Left ventricle myocardium superior (tissue), 1 donor: ENCODE results near the gene ORMDL3. TPM values are rescaled to one million over a fixed set of nuclear protein-coding genes. Genes with fewer than 3 reads are reported as not detected.

Experiments used
- ATAC-seq: fragments of 200-7000 bp; cut with Tn5 transposase; one replicate; pipeline ENCODE4 v1.9.1; 2020; ENCODE audit warnings: mild to moderate bottlenecking, moderate library complexity
- DNase-seq: peaks from one replicate; pipeline ENCODE4 v3.0.0-alpha.2; 2020
- intact Hi-C: fragments of 100-400 bp; cut with micrococcal nuclease; formaldehyde crosslinking; loops from one replicate; pipeline ENCODE4 v1.11.0; 2022
- total RNA-seq: library from RNA; stranded (reverse); fragmentation: NEBNext Ultra II Directional; extraction: Animal tissue kit (Norgen Biotek cat#: 25700); gene quantifications from one replicate; pipeline ENCODE4 v1.2.1, GENCODE V29; 2021
- donor health status: DM: no; HTN: yes; CAD: no; lungs with severe emphysema.

Gene ORMDL3
- total RNA-seq, 1 donor from 2014 or later, result 35.6 TPM

GRCh38 chr17:39927929-39928857 is 792 bp upstream of the ORMDL3 start:
- intact Hi-C loops, result no loop called here
- DNase-seq, result peak; percentile 71
- ATAC-seq, result peak; percentile 67

DNA sequence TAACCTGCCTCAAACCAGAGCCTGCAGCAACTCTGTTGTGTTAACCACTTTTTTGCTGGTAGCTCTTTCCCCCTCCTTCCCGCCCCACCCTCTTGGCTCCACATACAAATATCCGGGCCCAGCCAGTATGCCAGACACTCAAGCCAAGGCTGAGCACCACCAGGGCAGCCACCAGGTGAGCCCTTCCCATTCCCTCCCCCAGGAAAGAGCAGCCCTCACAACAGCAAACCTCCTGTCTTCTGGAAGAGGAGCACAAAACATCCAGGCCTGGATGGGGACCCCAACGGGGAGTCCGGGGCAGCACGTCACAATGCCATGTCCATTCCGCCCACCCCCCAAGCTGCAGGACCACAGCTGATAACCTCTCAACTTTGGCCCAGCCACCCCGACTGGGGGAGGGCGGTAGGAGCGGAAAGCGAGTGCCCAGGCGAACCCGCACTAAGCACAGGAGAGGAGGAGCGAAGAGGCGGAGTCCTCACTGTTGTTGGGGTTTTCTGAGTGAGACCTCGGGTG is 757 bp downstream of the ORMDL3 start:
- DNase-seq, result peak; percentile 54
- peak; percentile 4 for ATAC-seq
- intact Hi-C loops, result no loop called here

- DNase-seq (no peak), ATAC-seq (no peak)
- intact Hi-C loops, result no loop called here
These were observed 1.2 kb downstream of the ORMDL3 start for GRCh38 chr17:39926135-39926587.

GRCh38 chr17:39925282-39926134 is 1.9 kb downstream of the ORMDL3 start:
- intact Hi-C loops, result no loop called here
- ATAC-seq (no peak), DNase-seq (no peak)

DNA sequence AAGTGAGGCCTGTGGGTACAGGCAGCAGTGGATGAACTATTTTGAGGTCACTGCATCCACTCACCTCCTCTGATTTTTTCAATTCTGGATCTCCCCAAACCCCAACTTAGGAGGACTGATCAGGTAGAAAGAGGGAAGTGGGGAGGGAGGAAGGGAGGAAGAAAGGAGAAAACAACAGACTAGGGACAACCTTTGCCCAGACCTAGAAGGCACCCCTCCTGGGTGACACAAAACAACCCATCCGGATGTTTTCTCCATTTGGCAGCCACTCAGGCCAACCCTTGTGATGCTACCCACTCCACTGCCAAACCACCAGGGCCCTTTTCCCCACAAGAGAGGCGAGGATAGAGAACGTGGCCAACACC is 2.7 kb downstream of the ORMDL3 start:
- intact Hi-C loops, result no loop called here
- ATAC-seq (no peak), DNase-seq (no peak)

DNA sequence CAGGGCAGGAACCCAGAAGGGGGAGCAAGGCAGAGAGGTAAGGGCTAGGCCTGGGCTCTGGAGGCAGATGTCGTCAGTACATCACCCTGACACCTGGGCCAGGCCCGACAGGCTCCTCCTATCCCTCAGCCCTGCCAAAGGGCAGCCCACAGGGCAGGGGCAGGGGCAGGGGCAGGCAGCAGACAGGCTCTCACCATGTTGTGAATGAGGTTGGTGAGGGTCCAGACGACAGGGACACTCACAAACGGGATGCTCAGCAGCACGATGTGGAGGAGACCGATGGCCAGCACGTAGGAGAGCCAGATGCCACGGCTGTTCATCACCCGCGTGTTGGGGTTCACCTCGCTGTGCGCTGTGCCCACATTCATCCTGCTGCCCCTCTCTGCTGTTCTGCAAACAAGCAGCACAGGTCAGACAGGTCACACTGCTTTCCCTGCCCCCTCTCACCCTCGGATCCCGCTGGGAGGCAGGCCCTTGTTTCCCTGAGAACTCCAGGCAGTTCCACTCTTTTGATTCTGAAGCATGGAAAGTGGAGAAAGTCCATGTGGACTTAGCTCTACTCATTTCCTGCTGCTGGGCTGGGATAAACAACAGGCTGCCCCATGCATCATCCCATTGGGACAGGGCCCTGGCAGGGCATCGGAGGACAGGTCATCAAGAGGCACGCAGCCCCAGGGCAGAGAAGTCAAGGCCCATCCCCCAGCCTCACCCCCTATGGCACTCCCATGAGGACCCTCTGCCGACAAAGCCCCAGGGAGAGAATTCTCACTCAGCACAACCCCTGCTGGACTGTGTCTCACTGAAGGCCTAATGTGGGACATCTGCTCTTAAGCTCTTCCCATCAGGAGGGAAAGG is 3.3 kb downstream of the ORMDL3 start:
- no peak for DNase-seq
- intact Hi-C loops, result no loop called here

DNA sequence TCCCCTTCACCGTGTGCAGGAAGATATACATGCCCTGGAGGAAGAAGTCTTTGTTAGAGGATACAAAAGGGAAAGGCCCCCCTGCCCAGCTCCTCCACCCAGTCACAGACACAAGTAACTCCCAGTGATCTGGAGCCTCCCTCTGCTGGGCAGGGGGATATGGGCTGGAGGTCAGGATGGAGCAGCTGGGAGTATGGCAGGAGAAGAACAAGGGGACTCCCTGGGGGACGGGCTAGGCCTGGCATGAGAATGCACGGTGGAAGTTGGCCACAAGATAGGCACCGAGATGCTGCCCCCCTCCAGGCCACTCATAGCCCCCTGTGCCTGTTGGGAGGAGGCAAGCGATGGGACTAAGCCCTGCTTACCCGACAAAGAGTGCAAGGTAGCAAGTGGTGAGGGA is 4.2 kb downstream of the ORMDL3 start:
- DNase-seq (no peak), ATAC-seq (no peak)
- intact Hi-C loops, result no loop called here

More for the DNA sequence above, 3.3 kb downstream of the ORMDL3 start:
- no peak for ATAC-seq

DNA sequence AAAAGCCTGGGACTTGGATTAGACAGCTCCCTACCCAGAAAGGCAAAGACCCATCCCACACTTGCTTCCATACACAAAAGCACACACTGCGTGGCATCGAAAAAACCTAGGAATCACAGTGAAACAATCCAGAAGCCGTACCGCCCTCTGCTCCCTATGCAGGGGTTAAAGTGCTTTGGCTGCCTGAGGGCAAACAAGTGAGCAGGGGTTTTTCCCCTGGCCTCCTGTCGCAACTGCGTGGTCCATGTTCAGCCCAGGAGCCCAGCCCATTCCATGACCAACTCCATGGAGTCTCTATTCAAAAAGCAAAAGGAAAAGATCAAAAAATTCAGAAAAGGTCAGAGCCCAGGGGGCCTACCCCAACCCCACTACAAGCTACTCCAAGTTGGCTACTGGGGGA is 5.4 kb downstream of the ORMDL3 start:
- no peak for ATAC-seq
- intact Hi-C loops, result no loop called here
- no peak for DNase-seq

- intact Hi-C loops, result no loop called here
- DNase-seq, result no peak
- ATAC-seq, result no peak
These were observed 6.1 kb downstream of the ORMDL3 start for GRCh38 chr17:39921323-39921722.

DNA sequence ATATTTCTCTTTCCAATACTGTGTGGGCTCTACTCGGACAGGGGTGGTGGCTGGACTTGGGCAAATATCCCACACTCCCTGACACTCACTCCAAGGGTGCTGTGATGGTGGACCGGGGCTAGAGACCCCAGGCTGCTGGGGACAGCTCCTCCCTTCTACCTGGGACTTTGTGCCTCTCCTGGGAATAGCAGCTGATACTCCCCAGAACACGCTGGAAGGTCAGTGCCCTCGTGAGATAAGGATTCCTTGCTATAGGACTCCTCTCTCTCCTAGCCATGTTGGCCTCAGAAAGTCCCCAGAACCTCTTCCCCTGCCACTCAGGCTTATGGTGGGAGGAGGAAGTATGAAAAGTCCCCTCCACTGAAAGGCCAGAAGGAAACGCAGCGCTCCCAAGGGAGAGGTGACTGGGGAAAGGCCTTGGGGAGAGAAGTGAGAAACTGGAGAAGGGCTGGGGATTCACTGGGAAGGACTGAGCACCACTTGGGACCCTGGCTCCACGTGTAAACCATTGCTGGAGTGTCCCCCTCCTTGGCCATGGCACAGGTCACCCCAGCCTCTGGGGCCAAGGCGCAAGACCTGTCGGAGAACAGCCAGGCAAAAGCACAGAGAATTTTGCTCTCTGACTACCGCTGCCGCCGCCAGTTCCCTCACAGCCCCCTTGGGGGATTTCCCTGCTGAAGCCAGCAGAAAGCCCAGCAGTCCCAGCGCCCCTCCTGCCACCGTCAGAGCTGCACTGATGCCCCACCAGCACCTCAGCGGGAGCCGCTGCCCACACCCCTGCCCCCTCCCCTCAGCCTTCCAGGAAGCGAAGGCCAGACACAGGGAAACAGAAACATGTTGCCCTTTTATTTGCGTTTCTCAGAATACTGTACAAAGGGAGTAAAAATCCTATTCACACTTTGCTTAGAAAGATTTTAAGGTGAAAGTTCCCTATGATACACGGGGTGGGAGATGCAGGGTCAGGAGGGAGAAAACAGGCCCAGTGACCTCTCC is 6.9 kb downstream of the ORMDL3 start:
- ATAC-seq (no peak), DNase-seq (no peak)
- intact Hi-C loops, result no loop called here

DNA sequence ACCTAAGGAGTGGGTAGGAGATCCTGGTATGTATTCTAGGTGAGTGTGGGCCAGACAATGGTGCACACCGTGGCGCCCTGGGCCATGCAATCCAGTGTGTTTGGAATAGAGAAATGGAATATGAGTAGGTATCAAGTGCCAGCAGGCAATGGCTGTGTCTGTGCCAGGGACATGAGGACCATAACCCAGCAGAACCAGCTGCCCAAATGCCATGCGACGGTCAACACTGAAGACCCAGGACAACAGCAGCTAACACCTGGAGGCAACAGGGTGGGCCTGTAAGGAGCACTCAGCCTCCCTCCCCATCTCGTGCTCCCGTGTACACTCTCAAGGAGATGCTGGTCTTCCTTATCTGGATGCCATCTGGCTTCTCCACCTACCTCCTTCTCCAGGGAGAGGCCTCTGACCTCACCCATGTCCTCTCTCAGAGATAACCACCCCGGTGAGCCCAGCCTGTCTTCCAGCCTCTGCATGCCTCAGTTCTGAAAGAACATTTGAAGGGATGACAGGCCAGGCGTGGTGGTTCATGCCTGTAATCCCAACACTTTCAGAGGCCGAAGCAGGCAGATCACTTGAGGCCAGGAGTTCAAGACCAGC is 8.2 kb downstream of the ORMDL3 start:
- intact Hi-C loops, result no loop called here
- DNase-seq, result no peak
- ATAC-seq, result no peak

GRCh38 chr17:39916918-39917317 is 10.5 kb downstream of the ORMDL3 start:
- no peak for ATAC-seq
- intact Hi-C loops, result no loop called here
- DNase-seq, result no peak

- DNase-seq (no peak), ATAC-seq (no peak)
- intact Hi-C loops, result no loop called here
These were observed 11.8 kb downstream of the ORMDL3 start for GRCh38 chr17:39915559-39915958.

DNA sequence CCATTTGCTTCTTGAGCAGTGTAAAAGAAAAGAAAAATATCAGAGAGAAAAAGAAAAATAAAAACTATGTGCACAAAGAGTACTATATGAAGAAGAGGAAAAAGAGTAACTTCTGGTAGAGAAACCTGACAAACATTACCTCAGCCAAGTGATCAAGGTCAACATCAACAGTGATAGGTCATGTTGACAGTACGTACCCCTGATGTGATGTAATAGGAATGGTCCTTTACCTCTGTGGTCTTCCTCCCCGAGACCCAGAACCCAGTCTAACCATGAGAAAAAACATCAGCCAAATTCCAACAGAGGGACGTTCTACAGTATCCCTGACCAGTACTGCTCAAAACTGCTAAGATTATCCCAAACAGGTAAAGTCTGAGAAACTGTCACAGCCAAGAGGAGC is 13.4 kb downstream of the ORMDL3 start:
- no peak for ATAC-seq

DNA sequence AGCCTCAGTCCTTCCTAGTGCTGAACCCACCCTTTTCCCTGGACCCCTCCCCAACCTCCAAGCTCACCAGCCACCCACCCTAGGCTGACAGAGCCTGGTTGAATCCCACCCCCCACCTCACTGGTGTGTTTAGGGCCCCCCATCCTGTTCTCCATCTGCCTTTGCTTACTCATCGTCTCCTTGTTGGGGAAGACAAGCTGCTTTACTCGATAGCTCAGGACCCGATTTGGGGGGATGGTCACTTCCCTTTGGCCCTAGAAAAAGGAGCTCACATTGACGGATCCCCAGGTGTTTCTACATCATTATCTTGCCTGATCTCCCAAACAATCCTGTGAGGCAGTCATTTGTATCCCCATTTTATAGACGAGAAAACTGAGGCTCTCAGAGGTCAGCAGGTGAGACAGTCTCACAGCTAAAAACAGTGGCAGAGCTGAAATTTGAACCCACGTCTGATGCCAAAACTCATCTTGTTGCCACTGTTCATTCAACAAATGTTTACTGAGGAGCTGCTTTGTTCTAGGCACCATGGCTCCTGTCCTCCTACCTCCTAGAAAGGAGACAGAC is 18.5 kb downstream of the ORMDL3 start:
- DNase-seq, result no peak
- intact Hi-C loops, result no loop called here
- ATAC-seq, result no peak

More for the DNA sequence above, 13.4 kb downstream of the ORMDL3 start:
- intact Hi-C loops, result no loop called here
- DNase-seq, result no peak

GRCh38 chr17:39904990-39905288 is 22.5 kb downstream of the ORMDL3 start:
- no peak for DNase-seq
- intact Hi-C loops, result no loop called here
- no peak for ATAC-seq

- ATAC-seq (no peak), DNase-seq (no peak)
- intact Hi-C loops, result no loop called here
These were observed 24.1 kb downstream of the ORMDL3 start for GRCh38 chr17:39903158-39903884.
